ENCODE measurements around the gene SALL1.

GRCh38 chr16:51159865-51160264 lies 8.8 kb upstream of the SALL1 start:
- no peak for TF ChIP-seq CTCF (IDR thresholded peaks at IDR 0.05; ENCODE audit: extremely low read depth in 1 of 2, insufficient read depth in 1 of 2, low read depth in 1 of 2, low read length in 2 of 2)
- TF ChIP-seq POLR2A (IDR thresholded peaks at IDR 0.05; ENCODE audit: low read depth, low read length) = no peak
- TF ChIP-seq EZH2 (IDR thresholded peaks at IDR 0.05; ENCODE audit: borderline replicate concordance, low read depth, low read length, severe bottlenecking) = no peak
- no peak for TF ChIP-seq MAX (IDR thresholded peaks at IDR 0.05; ENCODE audit: insufficient read depth, insufficient read length)
- TF ChIP-seq JUN (IDR thresholded peaks at IDR 0.05; ENCODE audit: borderline replicate concordance, insufficient read depth, insufficient read length, low read depth) = no peak
- no peak for TF ChIP-seq POLR2AphosphoS5 (IDR thresholded peaks at IDR 0.05; ENCODE audit: insufficient read depth, low read depth, low read length)
- no peak for TF ChIP-seq FOS (IDR thresholded peaks at IDR 0.05; ENCODE audit: borderline replicate concordance, insufficient read depth, low read length)
- TF ChIP-seq GATA2 (IDR thresholded peaks at IDR 0.05; ENCODE audit: insufficient read depth, insufficient read length, low read depth, low read length) = no peak
- no peak for TF ChIP-seq MYC (IDR thresholded peaks at IDR 0.05; ENCODE audit: low read depth, low read length)
